Measurements from ENCODE around the gene MKX. TPM values are rescaled to one million over a fixed set of nuclear protein-coding genes. Genes with fewer than 3 reads are reported as not detected.

Gene MKX
- total RNA-seq, 2 experiments from 2014 or later = not detected

DNA sequence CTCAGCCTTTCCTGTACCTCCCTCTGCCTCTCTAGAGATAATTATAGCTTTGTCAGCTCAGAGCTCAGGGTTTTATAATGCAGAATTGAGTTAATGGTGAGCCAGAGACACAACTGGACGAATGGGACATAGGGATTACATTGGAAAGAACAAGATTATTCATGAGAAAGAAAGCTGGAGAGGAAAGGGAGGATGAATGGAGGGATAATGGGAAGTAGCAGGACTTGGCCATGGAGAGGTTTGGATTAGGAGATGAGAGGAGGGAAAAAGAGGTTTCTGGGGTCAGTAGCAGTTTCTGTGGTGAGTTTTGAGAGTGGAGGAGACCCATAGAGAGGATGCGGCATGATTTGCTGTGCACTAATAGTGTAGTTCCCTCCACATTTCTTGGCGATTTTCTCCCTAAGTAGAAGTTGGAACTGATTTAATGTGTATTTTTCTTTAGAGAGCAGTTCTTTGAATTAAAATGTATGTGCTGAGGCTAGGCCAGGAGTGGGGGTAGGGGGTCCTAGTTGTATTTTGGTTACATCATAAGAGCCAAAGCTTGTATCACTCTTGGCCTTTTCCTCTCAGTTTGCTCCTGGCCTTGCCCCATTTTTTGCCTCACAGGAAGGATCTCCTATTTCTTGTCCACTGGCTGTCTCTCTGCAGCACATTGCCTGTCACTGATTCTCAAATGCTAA is 107.4 kb downstream of the MKX start:
- Histone ChIP-seq H3K9me3 (ENCODE audit: low read length) (no peaks in the 10 kb centered on the region), H2AFZ (ENCODE audit: low read length) (no peak overlapping the region), H4K20me1 (ENCODE audit: insufficient read depth, low read length) (no peaks in the 10 kb centered on the region), H3K4me2 (ENCODE audit: low read length) (no peak overlapping the region), H3K36me3 (ENCODE audit: insufficient read depth, low read length) (no peaks in the 10 kb centered on the region), H3K9me2 (ENCODE audit: insufficient read depth, low read length) (no peaks in the 10 kb centered on the region), H3K4me3 (ENCODE audit: low read depth, low read length, poor library complexity, severe bottlenecking) (no peak overlapping the region), H3K79me2 (ENCODE audit: insufficient read depth, low read depth, low read length) (no peaks in the 10 kb centered on the region), H3K27ac (ENCODE audit: low read depth, low read length, poor library complexity, severe bottlenecking) (no peak overlapping the region), H3K4me1 (ENCODE audit: insufficient read depth, low read length, poor library complexity, severe bottlenecking) (no peaks in the 10 kb centered on the region)
- POLR2A ChIA-PET = no interaction called here
- BruUV-seq (replicated peaks) = no TSS peak
- intact Hi-C loops (cut with micrococcal nuclease; ENCODE audit: unreplicated experiment) = no loop called here
- CTCF ChIA-PET (ENCODE audit: unreplicated experiment) = no interaction called here
- TF ChIP-seq, protein P1, sequence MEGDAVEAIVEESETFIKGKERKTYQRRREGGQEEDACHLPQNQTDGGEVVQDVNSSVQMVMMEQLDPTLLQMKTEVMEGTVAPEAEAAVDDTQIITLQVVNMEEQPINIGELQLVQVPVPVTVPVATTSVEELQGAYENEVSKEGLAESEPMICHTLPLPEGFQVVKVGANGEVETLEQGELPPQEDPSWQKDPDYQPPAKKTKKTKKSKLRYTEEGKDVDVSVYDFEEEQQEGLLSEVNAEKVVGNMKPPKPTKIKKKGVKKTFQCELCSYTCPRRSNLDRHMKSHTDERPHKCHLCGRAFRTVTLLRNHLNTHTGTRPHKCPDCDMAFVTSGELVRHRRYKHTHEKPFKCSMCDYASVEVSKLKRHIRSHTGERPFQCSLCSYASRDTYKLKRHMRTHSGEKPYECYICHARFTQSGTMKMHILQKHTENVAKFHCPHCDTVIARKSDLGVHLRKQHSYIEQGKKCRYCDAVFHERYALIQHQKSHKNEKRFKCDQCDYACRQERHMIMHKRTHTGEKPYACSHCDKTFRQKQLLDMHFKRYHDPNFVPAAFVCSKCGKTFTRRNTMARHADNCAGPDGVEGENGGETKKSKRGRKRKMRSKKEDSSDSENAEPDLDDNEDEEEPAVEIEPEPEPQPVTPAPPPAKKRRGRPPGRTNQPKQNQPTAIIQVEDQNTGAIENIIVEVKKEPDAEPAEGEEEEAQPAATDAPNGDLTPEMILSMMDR (conservative IDR thresholded peaks at IDR 0.05; ENCODE audit: low read length) = no peak
- no peak for TF ChIP-seq EZH2phosphoT487 (IDR thresholded peaks at IDR 0.05; ENCODE audit: borderline replicate concordance, low read depth, low read length)
- DNase-seq (ENCODE audit: low spot score) = no peak

DNA sequence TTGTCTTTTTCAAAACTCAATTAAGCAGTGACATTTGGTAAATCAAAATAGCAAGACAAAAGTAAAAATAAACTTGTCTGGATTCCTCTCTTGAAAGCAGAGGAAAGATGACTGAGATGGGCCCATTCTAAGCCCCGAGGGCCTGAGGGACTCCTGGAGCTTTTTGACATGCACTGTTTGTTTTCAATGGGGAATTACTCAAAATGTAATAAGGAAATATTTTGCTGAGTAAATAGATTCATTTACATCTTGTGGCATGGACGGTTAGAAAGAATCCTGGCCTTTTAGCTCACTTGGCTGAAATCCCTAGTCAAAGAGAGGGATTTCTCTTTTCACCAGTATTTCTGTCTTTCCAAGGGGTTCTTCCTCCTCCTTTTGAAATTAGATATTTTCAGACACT is 108.0 kb downstream of the MKX start:
- Histone ChIP-seq H4K20me1 (ENCODE audit: insufficient read depth, low read length) (no peaks in the 10 kb centered on the region), H3K79me2 (ENCODE audit: insufficient read depth, low read depth, low read length) (no peaks in the 10 kb centered on the region), H2AFZ (ENCODE audit: low read length) (no peak overlapping the region), H3K4me2 (ENCODE audit: low read length) (no peak overlapping the region), H3K4me1 (ENCODE audit: insufficient read depth, low read length, poor library complexity, severe bottlenecking) (no peaks in the 10 kb centered on the region), H3K36me3 (ENCODE audit: insufficient read depth, low read length) (no peaks in the 10 kb centered on the region), H3K9me3 (ENCODE audit: low read length) (no peaks in the 10 kb centered on the region), H3K9me2 (ENCODE audit: insufficient read depth, low read length) (no peaks in the 10 kb centered on the region), H3K27ac (ENCODE audit: low read depth, low read length, poor library complexity, severe bottlenecking) (no peak overlapping the region), H3K4me3 (ENCODE audit: low read depth, low read length, poor library complexity, severe bottlenecking) (no peak overlapping the region)
- POLR2A ChIA-PET = interaction anchor here (0.6 kb wide), 2 partner anchors 77 to 1666 kb away, joined by 3 to 5 read pairs; no protein-coding TSS in a partner anchor
- BruUV-seq (replicated peaks) = no TSS peak
- CTCF ChIA-PET (ENCODE audit: unreplicated experiment) = no interaction called here
- TF ChIP-seq EZH2phosphoT487 (IDR thresholded peaks at IDR 0.05; ENCODE audit: borderline replicate concordance, low read depth, low read length) = no peak
- TF ChIP-seq, protein P1 (conservative IDR thresholded peaks at IDR 0.05; ENCODE audit: low read length) = no peak
- no peak for DNase-seq (ENCODE audit: low spot score)
- intact Hi-C loops (cut with micrococcal nuclease; ENCODE audit: unreplicated experiment) = no loop called here

DNA sequence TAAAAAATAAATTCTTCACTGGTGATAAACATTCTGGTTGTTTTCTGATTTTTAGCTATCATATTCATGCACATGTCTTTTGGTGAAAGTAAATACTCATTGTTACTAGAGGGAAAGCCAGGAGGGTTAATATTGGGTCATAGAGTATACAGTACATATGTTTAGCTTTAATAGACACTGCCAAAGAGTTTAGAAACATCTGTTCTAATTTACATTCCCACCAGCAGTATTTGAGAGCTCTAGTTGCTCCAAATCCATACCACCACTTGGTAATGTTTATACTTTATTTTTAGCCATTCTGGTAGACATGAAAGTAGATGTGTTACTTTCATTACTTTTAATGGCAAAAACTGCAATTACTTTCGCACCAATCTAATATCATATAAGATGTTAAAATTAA is 108.8 kb downstream of the MKX start:
- POLR2A ChIA-PET = interaction anchor here (0.7 kb wide), 1 partner anchor 83 kb away, joined by 3 read pairs; no protein-coding TSS in a partner anchor
- no peak overlapping the region for H3K4me2 ChIP-seq (ENCODE audit: low read length)

More for the DNA sequence above, 108.8 kb downstream of the MKX start:
- H2AFZ ChIP-seq (ENCODE audit: low read length) = no peak overlapping the region
- no peaks in the 10 kb centered on the region for H3K9me3 ChIP-seq (ENCODE audit: low read length)
- CTCF ChIA-PET (ENCODE audit: unreplicated experiment) = no interaction called here
- no peak overlapping the region for H3K4me3 ChIP-seq (ENCODE audit: low read depth, low read length, poor library complexity, severe bottlenecking)
- H3K27ac ChIP-seq (ENCODE audit: low read depth, low read length, poor library complexity, severe bottlenecking) = no peak overlapping the region
- intact Hi-C loops (cut with micrococcal nuclease; ENCODE audit: unreplicated experiment) = no loop called here
- no peaks in the 10 kb centered on the region for H3K79me2 ChIP-seq (ENCODE audit: insufficient read depth, low read depth, low read length)
- H4K20me1 ChIP-seq (ENCODE audit: insufficient read depth, low read length) = no peaks in the 10 kb centered on the region
- no peak for DNase-seq (ENCODE audit: low spot score)
- no peaks in the 10 kb centered on the region for H3K36me3 ChIP-seq (ENCODE audit: insufficient read depth, low read length)
- no peaks in the 10 kb centered on the region for H3K4me1 ChIP-seq (ENCODE audit: insufficient read depth, low read length, poor library complexity, severe bottlenecking)
- BruUV-seq (replicated peaks) = no TSS peak
- TF ChIP-seq, protein P1 (conservative IDR thresholded peaks at IDR 0.05; ENCODE audit: low read length) = no peak
- TF ChIP-seq EZH2phosphoT487 (IDR thresholded peaks at IDR 0.05; ENCODE audit: borderline replicate concordance, low read depth, low read length) = no peak
- H3K9me2 ChIP-seq (ENCODE audit: insufficient read depth, low read length) = no peaks in the 10 kb centered on the region
